Measurements from ENCODE around the gene TMEM11. TPM values are rescaled to one million over a fixed set of nuclear protein-coding genes. Genes with fewer than 3 reads are reported as not detected.

Gene TMEM11
- total RNA-seq, 2 experiments from 2014 or later, result 26.8 to 34.0 TPM

GRCh38 chr17:21173543-21173942, 40.4 kb downstream of the TMEM11 start:
- intact Hi-C loops (cut with micrococcal nuclease; ENCODE audit: unreplicated experiment), result no loop called here
- H3K4me3 ChIP-seq (ENCODE audit: low read depth, low read length, poor library complexity, severe bottlenecking), result no peak overlapping the region
- DNase-seq (ENCODE audit: low spot score), result no peak
- no TSS peak for BruUV-seq (replicated peaks)
- POLR2A ChIA-PET, result interaction anchor here (0.6 to 1.0 kb wide), 2 partner anchors 20 to 304 kb away, joined by 3 read pairs; no protein-coding TSS in a partner anchor
- H3K4me2 ChIP-seq (ENCODE audit: low read length), result no peak overlapping the region
- H3K9me3 ChIP-seq (ENCODE audit: low read length), result no peaks in the 10 kb centered on the region
- CTCF ChIA-PET (ENCODE audit: unreplicated experiment), result interaction anchor here (1.0 kb wide), 1 partner anchor 54 kb away, joined by 3 read pairs; no protein-coding TSS in a partner anchor
- no peak for TF ChIP-seq EZH2phosphoT487 (IDR thresholded peaks at IDR 0.05; ENCODE audit: borderline replicate concordance, low read depth, low read length)
- no peak for TF ChIP-seq CTCF (conservative IDR thresholded peaks at IDR 0.05; ENCODE audit: low read length)
- H4K20me1 ChIP-seq (ENCODE audit: insufficient read depth, low read length), result no peaks in the 10 kb centered on the region
- H3K4me1 ChIP-seq (ENCODE audit: insufficient read depth, low read length, poor library complexity, severe bottlenecking), result no peaks in the 10 kb centered on the region
- no peak overlapping the region for H3K27ac ChIP-seq (ENCODE audit: low read depth, low read length, poor library complexity, severe bottlenecking)
- no peaks in the 10 kb centered on the region for H3K36me3 ChIP-seq (ENCODE audit: insufficient read depth, low read length)
- no peak overlapping the region for H2AFZ ChIP-seq (ENCODE audit: low read length)
- H3K9me2 ChIP-seq (ENCODE audit: insufficient read depth, low read length), result no peaks in the 10 kb centered on the region
- H3K79me2 ChIP-seq (ENCODE audit: insufficient read depth, low read depth, low read length), result no peaks in the 10 kb centered on the region

GRCh38 chr17:21172846-21173245, 41.1 kb downstream of the TMEM11 start:
- Histone ChIP-seq H2AFZ (ENCODE audit: low read length) (no peak overlapping the region), H3K79me2 (ENCODE audit: insufficient read depth, low read depth, low read length) (no peaks in the 10 kb centered on the region), H3K9me3 (ENCODE audit: low read length) (no peaks in the 10 kb centered on the region), H4K20me1 (ENCODE audit: insufficient read depth, low read length) (no peaks in the 10 kb centered on the region), H3K9me2 (ENCODE audit: insufficient read depth, low read length) (no peaks in the 10 kb centered on the region), H3K4me3 (ENCODE audit: low read depth, low read length, poor library complexity, severe bottlenecking) (no peak overlapping the region), H3K4me2 (ENCODE audit: low read length) (no peak overlapping the region), H3K4me1 (ENCODE audit: insufficient read depth, low read length, poor library complexity, severe bottlenecking) (no peaks in the 10 kb centered on the region), H3K36me3 (ENCODE audit: insufficient read depth, low read length) (no peaks in the 10 kb centered on the region), H3K27ac (ENCODE audit: low read depth, low read length, poor library complexity, severe bottlenecking) (no peak overlapping the region)
- TF ChIP-seq EZH2phosphoT487 (IDR thresholded peaks at IDR 0.05; ENCODE audit: borderline replicate concordance, low read depth, low read length) (no peak), CTCF (conservative IDR thresholded peaks at IDR 0.05; ENCODE audit: low read length) (no peak)
- no TSS peak for BruUV-seq (replicated peaks)
- CTCF ChIA-PET (ENCODE audit: unreplicated experiment), result no interaction called here
- DNase-seq (ENCODE audit: low spot score), result no peak
- intact Hi-C loops (cut with micrococcal nuclease; ENCODE audit: unreplicated experiment), result no loop called here
- POLR2A ChIA-PET, result no interaction called here

GRCh38 chr17:21171970-21172510, 41.9 kb downstream of the TMEM11 start:
- POLR2A ChIA-PET, result no interaction called here
- no peak overlapping the region for H3K4me3 ChIP-seq (ENCODE audit: low read depth, low read length, poor library complexity, severe bottlenecking)
- TF ChIP-seq EZH2phosphoT487 (IDR thresholded peaks at IDR 0.05; ENCODE audit: borderline replicate concordance, low read depth, low read length) (no peak), CTCF (conservative IDR thresholded peaks at IDR 0.05; ENCODE audit: low read length) (no peak)
- no peaks in the 10 kb centered on the region for H4K20me1 ChIP-seq (ENCODE audit: insufficient read depth, low read length)
- DNase-seq (ENCODE audit: low spot score), result no peak
- no peaks in the 10 kb centered on the region for H3K79me2 ChIP-seq (ENCODE audit: insufficient read depth, low read depth, low read length)
- intact Hi-C loops (cut with micrococcal nuclease; ENCODE audit: unreplicated experiment), result no loop called here
- H3K36me3 ChIP-seq (ENCODE audit: insufficient read depth, low read length), result no peaks in the 10 kb centered on the region
- no peaks in the 10 kb centered on the region for H3K9me3 ChIP-seq (ENCODE audit: low read length)
- no peaks in the 10 kb centered on the region for H3K9me2 ChIP-seq (ENCODE audit: insufficient read depth, low read length)
- no peaks in the 10 kb centered on the region for H3K4me1 ChIP-seq (ENCODE audit: insufficient read depth, low read length, poor library complexity, severe bottlenecking)
- BruUV-seq (replicated peaks), result no TSS peak
- H2AFZ ChIP-seq (ENCODE audit: low read length), result no peak overlapping the region
- no peak overlapping the region for H3K27ac ChIP-seq (ENCODE audit: low read depth, low read length, poor library complexity, severe bottlenecking)
- no peak overlapping the region for H3K4me2 ChIP-seq (ENCODE audit: low read length)
- CTCF ChIA-PET (ENCODE audit: unreplicated experiment), result no interaction called here
